HTR-8/SVneo (cell line): ENCODE results near the gene CALN1.
"Not testable (repeated sequence)": the region's sequence is repeated elsewhere in the genome, so short reads cannot be mapped to it uniquely, and the experiment has no call there.

ENCODE experiments used
- DNase-seq: peaks from one replicate; pipeline ENCODE4 v3.0.0; 2011; ENCODE audit warnings: low spot score, mixed read lengths; ENCODE audit not compliant: insufficient read length
- FAIRE-seq: peaks from 2 replicates; lab custom pipeline; 2011; peaks lifted over from hg19 to GRCh38; lab: Jason Lieb, UNC

CALN1 gene

GRCh38 chr7:71737931-71738540 is 674.1 kb downstream of the CALN1 start:
- DNase-seq, FAIRE-seq: not testable (repeated sequence)

- no peak for FAIRE-seq
Measured at GRCh38 chr7:71735961-71736556, 676.1 kb downstream of the CALN1 start.

GRCh38 chr7:71733107-71733870 is 678.8 kb downstream of the CALN1 start:
- FAIRE-seq, result no peak
- DNase-seq, result peak; percentile 41

More at GRCh38 chr7:71735961-71736556, 676.1 kb downstream of the CALN1 start:
- peak; percentile 24 for DNase-seq

GRCh38 chr7:71731740-71732139 is 680.4 kb downstream of the CALN1 start:
- DNase-seq (no peak), FAIRE-seq (no peak)
